K562 (cell line): ENCODE data around the gene KCNMB1. TPM values are rescaled to one million over a fixed set of nuclear protein-coding genes. Genes with fewer than 3 reads are reported as not detected.

Source experiments
- ATAC-seq: fragments of 200-7000 bp; cut with Tn5 transposase; 3 replicates; pipeline ENCODE4 v1.9.1; 2020; ENCODE audit warnings: moderate library complexity
- BruUV-seq: library from RNA; stranded (reverse); fragments of 400-500 nt; replicated peaks from 2 replicates; lab custom pipeline; 2021; lab: Mats Ljungman, UMichigan
- CTCF ChIA-PET: fragments of 300-600 bp; formaldehyde crosslinking; extraction: SDS; loops from one replicate; lab custom pipeline; 2021; ENCODE audit warnings: low intra/inter-chr PET ratio; lab: Yijun Ruan, JAX
- POLR2A ChIA-PET: fragments of 300-600, 350-650 bp; sonication (Branson Sonifier 250); formaldehyde crosslinking; extraction: SDS; loops from one replicate; lab custom pipeline; 2021; ENCODE audit warnings: antibody characterized with exemption, inconsistent platforms; lab: Yijun Ruan, JAX
- DNase-seq, 4 experiments: peaks; one replicate each; pipeline versions ENCODE4 v3.0.0 to v3.0.0-alpha.2; 2011 to 2018; ENCODE audit warnings: low spot score in 3 of 4, mixed read lengths in 3 of 4; ENCODE audit errors: extremely low read depth in 1 of 4
- FAIRE-seq: peaks from 2 replicates; lab custom pipeline; 2011; peaks lifted over from hg19 to GRCh38; lab: Jason Lieb, UNC
- H2AFZ ChIP-seq: 2 replicates; pipeline ENCODE4 v1.6.0; 2011; ENCODE audit warnings: low read depth, low read length, control low read depth, inconsistent platforms
- H3K27ac ChIP-seq: fragments of 200-600 bp; 3 replicates; pipeline ENCODE4 v1.8.0; 2011; ENCODE audit warnings: low read depth, mild to moderate bottlenecking, control low read depth, inconsistent platforms, low read length, moderate library complexity, mixed read lengths; ENCODE audit errors: extremely low read depth
- H3K27me3 ChIP-seq, 2 experiments: fragments of 300-600 bp in 1 of 2; 2 replicates in 1 of 2; 3 replicates in 1 of 2; pipeline versions ENCODE4 v1.6.0 to v1.8.0; 2011; ENCODE audit warnings: inconsistent platforms in 2 of 2, low read length in 2 of 2, mild to moderate bottlenecking in 1 of 2, mixed read lengths in 1 of 2, moderate library complexity in 1 of 2; ENCODE audit not compliant: control insufficient read depth in 2 of 2, insufficient read depth in 2 of 2
- H3K36me3 ChIP-seq: fragments of 300-600 bp; 3 replicates; pipeline ENCODE4 v1.8.0; 2011; ENCODE audit warnings: mild to moderate bottlenecking, low read length, inconsistent platforms; ENCODE audit not compliant: control insufficient read depth, insufficient read depth
- H3K4me1 ChIP-seq, 2 experiments: fragments of 200-600 bp in 1 of 2; replicated peaks in 1 of 2; 2 replicates in 1 of 2; 3 replicates in 1 of 2; pipeline versions ENCODE4 v1.5.1 to v1.8.0; 2011; ENCODE audit warnings: inconsistent platforms in 2 of 2, low read length in 2 of 2, mild to moderate bottlenecking in 1 of 2, mixed read lengths in 1 of 2, moderate library complexity in 1 of 2; ENCODE audit not compliant: control insufficient read depth in 2 of 2, insufficient read depth in 2 of 2
- H3K4me2 ChIP-seq: 2 replicates; pipeline ENCODE4 v1.6.1; 2011; ENCODE audit warnings: low read length, control low read depth, inconsistent platforms, mixed read lengths; ENCODE audit not compliant: insufficient read depth
- H3K4me3 ChIP-seq: fragments of 200-600 bp; sonication (generic), shearing (Covaris generic); 2 replicates; pipeline ENCODE4 v1.5.1; 2016; ENCODE audit warnings: control low read depth, inconsistent platforms
- H3K79me2 ChIP-seq: fragments of 200-600 bp; 3 replicates; pipeline ENCODE4 v1.8.0; 2011; ENCODE audit warnings: low read length, inconsistent platforms; ENCODE audit not compliant: control insufficient read depth, insufficient read depth
- H3K9ac ChIP-seq, 2 experiments: 2 replicates each; pipeline versions ENCODE4 v1.6.0 to v1.6.1; 2011; ENCODE audit warnings: low read depth in 2 of 2, low read length in 2 of 2, control low read depth in 1 of 2, inconsistent platforms in 1 of 2, mild to moderate bottlenecking in 1 of 2, mixed read lengths in 1 of 2; ENCODE audit not compliant: insufficient read depth in 1 of 2
- H3K9me1 ChIP-seq: one replicate; pipeline ENCODE4 v1.6.0; 2011; ENCODE audit warnings: inconsistent platforms, mild to moderate bottlenecking, low read length, moderate library complexity; ENCODE audit not compliant: control insufficient read depth, insufficient read depth
- H3K9me3 ChIP-seq: replicated peaks from 2 replicates; pipeline ENCODE4 v1.5.1; 2011; ENCODE audit warnings: low read depth, low read length, inconsistent platforms; ENCODE audit not compliant: control insufficient read depth, insufficient read depth
- H4K20me1 ChIP-seq: replicated peaks from 2 replicates; pipeline ENCODE4 v1.6.1; 2011; ENCODE audit warnings: low read length, inconsistent platforms, mixed read lengths; ENCODE audit not compliant: control insufficient read depth, insufficient read depth
- ARID2 ChIP-seq: fragments of 450-650 bp; IDR thresholded peaks from 2 replicates; pipeline ENCODE4 v1.6.1; 2017; ENCODE audit warnings: antibody characterized with exemption, mild to moderate bottlenecking
- E4F1 ChIP-seq: fragments of 250-450 bp; sonication (Bioruptor Pico); IDR thresholded peaks from 2 replicates; pipeline ENCODE4 v1.5.0; 2021; ENCODE audit warnings: mild to moderate bottlenecking, borderline replicate concordance
- FOSL1 ChIP-seq: fragments of 200-800 bp; sonication (Bioruptor generic); conservative IDR thresholded peaks from 2 replicates; pipeline ENCODE4 v1.6.1; 2016; ENCODE audit warnings: missing genetic modification characterization, missing compliant biosample characterization
- NELFE ChIP-seq: IDR thresholded peaks from 2 replicates; pipeline ENCODE4 v1.6.1; 2011; ENCODE audit warnings: mild to moderate bottlenecking; ENCODE audit not compliant: insufficient read depth, insufficient read length
- RHOXF2B ChIP-seq: fragments of 250-450 bp; sonication (Bioruptor Pico); conservative IDR thresholded peaks from 2 replicates; pipeline ENCODE4 v1.5.1; 2021
- SMARCE1 ChIP-seq: fragments of 450-650 bp; IDR thresholded peaks from 2 replicates; pipeline ENCODE4 v1.7.1; 2016; ENCODE audit warnings: mild to moderate bottlenecking
- TEAD1 ChIP-seq, 2 experiments: fragments of 450-650 bp in 1 of 2; sonication (generic) in 1 of 2; formaldehyde crosslinking; IDR thresholded peaks; 2 replicates each; pipeline versions ENCODE4 v1.4.0 to v1.8.0; 2020 to 2022; ENCODE audit warnings: mild to moderate bottlenecking in 2 of 2, missing genetic modification reagents in 1 of 2
- ZFP30 ChIP-seq: fragments of 250-450 bp; sonication (Bioruptor Pico); IDR thresholded peaks from 2 replicates; pipeline ENCODE4 v1.8.0; 2022; ENCODE audit warnings: moderate library complexity, mild to moderate bottlenecking, inconsistent platforms, borderline replicate concordance
- ZNF146 ChIP-seq: IDR thresholded peaks from one replicate; pipeline ENCODE4 v1.6.1; 2018; ENCODE audit warnings: missing compliant biosample characterization; ENCODE audit not compliant: unreplicated experiment
- ZNF224 ChIP-seq: sonication (generic); formaldehyde crosslinking; IDR thresholded peaks from 2 replicates; pipeline ENCODE4 v1.8.0; 2022; ENCODE audit warnings: mild to moderate bottlenecking, missing genetic modification reagents
- WGBS: fragments of 100-300 bp; shearing (Covaris generic); methylation state at CpG from one replicate; pipeline ENCODE4 v1.1.6; 2016; ENCODE audit warnings: low coverage, mixed read lengths; ENCODE audit not compliant: insufficient coverage; ENCODE audit errors: missing lambda C conversion rate; 5-methylcytosine and 5-hydroxymethylcytosine counted together
- in situ Hi-C: fragments of 300-500 bp; cut with MboI; formaldehyde crosslinking; loops from 4 replicates; pipeline ENCODE4 v1.15.0; 2018; ENCODE audit warnings: inconsistent platforms, mixed read lengths
- intact Hi-C: fragments of 100-400 bp; cut with micrococcal nuclease; formaldehyde crosslinking; loops from 2 replicates; pipeline ENCODE4 v1.14.2; 2022
- polyA plus RNA-seq, 8 experiments: library from polyadenylated mRNA; depleted of rRNA in 4 of 8; stranded (reverse) in 5 of 8; unstranded in 3 of 8; fragments of >200 nt; fragmentation: Nextera tagmentation in 2 of 8; fragmentation: Illumina TruSeq in 1 of 8; extraction: Ambion mirVana in 2 of 8; extraction: Trizol in 1 of 8; gene quantifications; 2 replicates each; pipeline versions ENCODE4 v1.2.1 to v1.2.3, GENCODE V29; 2011 to 2014; ENCODE audit warnings: inconsistent platforms in 1 of 8, missing spikeins in 1 of 8
- total RNA-seq, 7 experiments: library from RNA; depleted of rRNA in 6 of 7; stranded (reverse); fragments of >200 nt in 6 of 7; fragmentation: Illumina TruSeq in 2 of 7; extraction: Trizol in 2 of 7; gene quantifications; 2 replicates each; pipeline versions ENCODE4 v1.2.1 to v1.2.3, GENCODE V29; 2011 to 2021; ENCODE audit warnings: low replicate concordance in 1 of 7
- TF ChIP-seq, protein P1 (sequence below), 2 experiments: fragments of 450-650 bp in 1 of 2; IDR thresholded peaks; 2 replicates each; pipeline ENCODE4 v1.6.1; 2011 to 2017; ENCODE audit warnings: low read depth in 2 of 2, antibody characterized with exemption in 1 of 2, borderline replicate concordance in 1 of 2, low read length in 1 of 2, mild to moderate bottlenecking in 1 of 2, mixed read lengths in 1 of 2; ENCODE audit not compliant: control insufficient read depth in 1 of 2
- TF ChIP-seq, protein P2 (sequence below), 2 experiments: fragments of 450-650 bp; IDR thresholded peaks; 2 replicates each; pipeline ENCODE4 v1.6.1; 2018; ENCODE audit warnings: mild to moderate bottlenecking in 2 of 2, low read depth in 1 of 2; ENCODE audit not compliant: partially characterized antibody in 2 of 2

KCNMB1 gene
- total and polyA plus RNA-seq, 9 of the 15 experiments (the other 6 are each of a cell fraction or from before 2014, with no cell fraction given) = not detected

GRCh38 chr5:170383227-170383626, 5.9 kb downstream of the KCNMB1 start:
- 3% methylated on average over 5 of the region's 5 CpGs for WGBS
- H3K36me3 ChIP-seq = no peaks in the 10 kb centered on the region
- no peaks in the 10 kb centered on the region for H3K9me3 ChIP-seq
- no peaks in the 10 kb centered on the region for H3K9me1 ChIP-seq
- H3K27ac ChIP-seq = no peak overlapping the region
- no peak for DNase-seq
- no peak overlapping the region for H3K4me3 ChIP-seq
- in situ Hi-C loops (no loop called here), intact Hi-C loops (no loop called here)
- H3K27me3 ChIP-seq = peaks cover 16 to 66% of the 10 kb centered on the region in 2 experiments; a peak in 4 of 5 replicates
- no peaks in the 10 kb centered on the region for H3K79me2 ChIP-seq
- BruUV-seq = no TSS peak
- no peak overlapping the region for H2AFZ ChIP-seq
- ChIA-PET CTCF (no interaction called here), POLR2A (no interaction called here)
- no peak for FAIRE-seq
- H4K20me1 ChIP-seq = peaks cover 3% of the 10 kb centered on the region; the same call in 1 of the 2 replicates
- no peaks in the 10 kb centered on the region for H3K4me1 ChIP-seq
- H3K4me2 ChIP-seq = no peak overlapping the region
- H3K9ac ChIP-seq = no peak overlapping the region
- ATAC-seq = no peak
- TF ChIP-seq ZFP30 (CRISPR knock-in tag) = no peak
- no peak for TF ChIP-seq TEAD1 (CRISPR knock-in tag; IDR thresholded peaks at IDR 0.05)
- no peak for TF ChIP-seq FOSL1 (tag)
- no peak for TF ChIP-seq SMARCE1
- TF ChIP-seq ARID2 = no peak
- TF ChIP-seq, protein P1, sequence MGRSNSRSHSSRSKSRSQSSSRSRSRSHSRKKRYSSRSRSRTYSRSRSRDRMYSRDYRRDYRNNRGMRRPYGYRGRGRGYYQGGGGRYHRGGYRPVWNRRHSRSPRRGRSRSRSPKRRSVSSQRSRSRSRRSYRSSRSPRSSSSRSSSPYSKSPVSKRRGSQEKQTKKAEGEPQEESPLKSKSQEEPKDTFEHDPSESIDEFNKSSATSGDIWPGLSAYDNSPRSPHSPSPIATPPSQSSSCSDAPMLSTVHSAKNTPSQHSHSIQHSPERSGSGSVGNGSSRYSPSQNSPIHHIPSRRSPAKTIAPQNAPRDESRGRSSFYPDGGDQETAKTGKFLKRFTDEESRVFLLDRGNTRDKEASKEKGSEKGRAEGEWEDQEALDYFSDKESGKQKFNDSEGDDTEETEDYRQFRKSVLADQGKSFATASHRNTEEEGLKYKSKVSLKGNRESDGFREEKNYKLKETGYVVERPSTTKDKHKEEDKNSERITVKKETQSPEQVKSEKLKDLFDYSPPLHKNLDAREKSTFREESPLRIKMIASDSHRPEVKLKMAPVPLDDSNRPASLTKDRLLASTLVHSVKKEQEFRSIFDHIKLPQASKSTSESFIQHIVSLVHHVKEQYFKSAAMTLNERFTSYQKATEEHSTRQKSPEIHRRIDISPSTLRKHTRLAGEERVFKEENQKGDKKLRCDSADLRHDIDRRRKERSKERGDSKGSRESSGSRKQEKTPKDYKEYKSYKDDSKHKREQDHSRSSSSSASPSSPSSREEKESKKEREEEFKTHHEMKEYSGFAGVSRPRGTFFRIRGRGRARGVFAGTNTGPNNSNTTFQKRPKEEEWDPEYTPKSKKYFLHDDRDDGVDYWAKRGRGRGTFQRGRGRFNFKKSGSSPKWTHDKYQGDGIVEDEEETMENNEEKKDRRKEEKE (IDR thresholded peaks at IDR 0.05; ENCODE audit: borderline replicate concordance in 1 of 2, control insufficient read depth in 1 of 2, low read depth in 2 of 2, low read length in 1 of 2) = no peak
- TF ChIP-seq RHOXF2B (CRISPR knock-in tag) = no peak
- no peak for TF ChIP-seq ZNF224 (CRISPR knock-in tag)
- no peak for TF ChIP-seq E4F1 (CRISPR knock-in tag)
- TF ChIP-seq, protein P2, sequence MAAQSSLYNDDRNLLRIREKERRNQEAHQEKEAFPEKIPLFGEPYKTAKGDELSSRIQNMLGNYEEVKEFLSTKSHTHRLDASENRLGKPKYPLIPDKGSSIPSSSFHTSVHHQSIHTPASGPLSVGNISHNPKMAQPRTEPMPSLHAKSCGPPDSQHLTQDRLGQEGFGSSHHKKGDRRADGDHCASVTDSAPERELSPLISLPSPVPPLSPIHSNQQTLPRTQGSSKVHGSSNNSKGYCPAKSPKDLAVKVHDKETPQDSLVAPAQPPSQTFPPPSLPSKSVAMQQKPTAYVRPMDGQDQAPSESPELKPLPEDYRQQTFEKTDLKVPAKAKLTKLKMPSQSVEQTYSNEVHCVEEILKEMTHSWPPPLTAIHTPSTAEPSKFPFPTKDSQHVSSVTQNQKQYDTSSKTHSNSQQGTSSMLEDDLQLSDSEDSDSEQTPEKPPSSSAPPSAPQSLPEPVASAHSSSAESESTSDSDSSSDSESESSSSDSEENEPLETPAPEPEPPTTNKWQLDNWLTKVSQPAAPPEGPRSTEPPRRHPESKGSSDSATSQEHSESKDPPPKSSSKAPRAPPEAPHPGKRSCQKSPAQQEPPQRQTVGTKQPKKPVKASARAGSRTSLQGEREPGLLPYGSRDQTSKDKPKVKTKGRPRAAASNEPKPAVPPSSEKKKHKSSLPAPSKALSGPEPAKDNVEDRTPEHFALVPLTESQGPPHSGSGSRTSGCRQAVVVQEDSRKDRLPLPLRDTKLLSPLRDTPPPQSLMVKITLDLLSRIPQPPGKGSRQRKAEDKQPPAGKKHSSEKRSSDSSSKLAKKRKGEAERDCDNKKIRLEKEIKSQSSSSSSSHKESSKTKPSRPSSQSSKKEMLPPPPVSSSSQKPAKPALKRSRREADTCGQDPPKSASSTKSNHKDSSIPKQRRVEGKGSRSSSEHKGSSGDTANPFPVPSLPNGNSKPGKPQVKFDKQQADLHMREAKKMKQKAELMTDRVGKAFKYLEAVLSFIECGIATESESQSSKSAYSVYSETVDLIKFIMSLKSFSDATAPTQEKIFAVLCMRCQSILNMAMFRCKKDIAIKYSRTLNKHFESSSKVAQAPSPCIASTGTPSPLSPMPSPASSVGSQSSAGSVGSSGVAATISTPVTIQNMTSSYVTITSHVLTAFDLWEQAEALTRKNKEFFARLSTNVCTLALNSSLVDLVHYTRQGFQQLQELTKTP (IDR thresholded peaks at IDR 0.05; ENCODE audit: low read depth in 1 of 2, partially characterized antibody in 2 of 2) = no peak
- TF ChIP-seq NELFE = no peak
- TF ChIP-seq ZNF146 (CRISPR knock-in tag) = no peak
